ENCODE measurements around the gene RBM15B. TPM values are rescaled to one million over a fixed set of nuclear protein-coding genes. Genes with fewer than 3 reads are reported as not detected.

The RBM15B gene
- polyA plus RNA-seq, 1 experiment, result 11.9 TPM

DNA sequence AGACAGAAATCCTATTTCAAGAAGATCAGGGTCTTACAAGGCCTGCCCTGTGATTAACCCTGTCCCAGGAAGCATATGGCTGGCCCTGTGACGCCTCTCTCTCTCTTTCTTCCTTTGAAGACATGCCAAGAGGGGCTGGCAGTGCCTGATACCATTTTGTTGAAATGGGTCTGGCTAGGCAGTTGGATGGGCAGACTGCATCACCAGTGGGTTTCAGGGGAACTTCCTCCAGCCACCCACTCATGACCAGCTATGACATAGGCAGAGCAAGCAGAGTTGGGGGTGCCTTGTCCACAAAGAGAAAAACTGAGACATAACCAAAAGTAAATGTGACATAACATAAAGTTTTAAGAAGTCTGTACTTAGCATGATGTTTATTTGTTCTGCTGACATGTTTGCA, 37.4 kb upstream of the RBM15B start:
- no peak for DNase-seq (ENCODE audit: low read depth)
- POLR2A ChIA-PET, result no interaction called here
- H3K4me3 ChIP-seq (ENCODE audit: low read depth, low read length), result no peak overlapping the region
- peaks cover under 1% of the 10 kb centered on the region; the same call in 1 of the 2 replicates for H3K27me3 ChIP-seq (ENCODE audit: control insufficient read depth, insufficient read depth, low read length)
- TF ChIP-seq, protein P1, sequence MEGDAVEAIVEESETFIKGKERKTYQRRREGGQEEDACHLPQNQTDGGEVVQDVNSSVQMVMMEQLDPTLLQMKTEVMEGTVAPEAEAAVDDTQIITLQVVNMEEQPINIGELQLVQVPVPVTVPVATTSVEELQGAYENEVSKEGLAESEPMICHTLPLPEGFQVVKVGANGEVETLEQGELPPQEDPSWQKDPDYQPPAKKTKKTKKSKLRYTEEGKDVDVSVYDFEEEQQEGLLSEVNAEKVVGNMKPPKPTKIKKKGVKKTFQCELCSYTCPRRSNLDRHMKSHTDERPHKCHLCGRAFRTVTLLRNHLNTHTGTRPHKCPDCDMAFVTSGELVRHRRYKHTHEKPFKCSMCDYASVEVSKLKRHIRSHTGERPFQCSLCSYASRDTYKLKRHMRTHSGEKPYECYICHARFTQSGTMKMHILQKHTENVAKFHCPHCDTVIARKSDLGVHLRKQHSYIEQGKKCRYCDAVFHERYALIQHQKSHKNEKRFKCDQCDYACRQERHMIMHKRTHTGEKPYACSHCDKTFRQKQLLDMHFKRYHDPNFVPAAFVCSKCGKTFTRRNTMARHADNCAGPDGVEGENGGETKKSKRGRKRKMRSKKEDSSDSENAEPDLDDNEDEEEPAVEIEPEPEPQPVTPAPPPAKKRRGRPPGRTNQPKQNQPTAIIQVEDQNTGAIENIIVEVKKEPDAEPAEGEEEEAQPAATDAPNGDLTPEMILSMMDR (IDR thresholded peaks at IDR 0.05; ENCODE audit: insufficient read depth, low read depth, low read length), result no peak
- CTCF ChIA-PET, result no interaction called here
- H3K36me3 ChIP-seq (ENCODE audit: control insufficient read depth, insufficient read depth, low read length), result no peaks in the 10 kb centered on the region

DNA sequence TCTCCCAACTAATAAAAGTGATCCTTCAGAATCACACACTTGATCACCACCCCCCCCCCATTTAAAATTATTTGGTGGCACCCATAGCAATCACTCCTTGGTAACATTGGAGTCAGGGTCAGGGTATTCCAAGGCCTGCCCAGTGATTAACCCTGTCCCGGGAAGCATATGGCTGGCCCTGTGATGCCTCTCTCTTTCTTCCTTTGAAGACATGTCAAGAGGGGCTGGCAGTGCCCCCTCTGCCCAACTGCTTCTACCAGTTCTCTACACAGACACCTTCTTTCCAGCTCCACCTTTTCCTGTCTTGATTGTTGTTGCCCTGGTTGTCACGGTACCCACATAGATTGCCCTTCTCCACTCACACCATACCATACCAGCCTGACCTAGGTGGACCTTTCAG, 36.9 kb upstream of the RBM15B start:
- peaks cover 2% of the 10 kb centered on the region; the same call in 1 of the 2 replicates for H3K27me3 ChIP-seq (ENCODE audit: control insufficient read depth, insufficient read depth, low read length)
- H3K4me3 ChIP-seq (ENCODE audit: low read depth, low read length), result no peak overlapping the region
- no peaks in the 10 kb centered on the region for H3K36me3 ChIP-seq (ENCODE audit: control insufficient read depth, insufficient read depth, low read length)
- CTCF ChIA-PET, result interaction anchor here (1.2 kb wide), 1 partner anchor 254 kb away, joined by 3 read pairs; no protein-coding TSS in a partner anchor
- POLR2A ChIA-PET, result no interaction called here
- no peak for DNase-seq (ENCODE audit: low read depth)
- TF ChIP-seq, protein P1 (IDR thresholded peaks at IDR 0.05; ENCODE audit: insufficient read depth, low read depth, low read length), result no peak

DNA sequence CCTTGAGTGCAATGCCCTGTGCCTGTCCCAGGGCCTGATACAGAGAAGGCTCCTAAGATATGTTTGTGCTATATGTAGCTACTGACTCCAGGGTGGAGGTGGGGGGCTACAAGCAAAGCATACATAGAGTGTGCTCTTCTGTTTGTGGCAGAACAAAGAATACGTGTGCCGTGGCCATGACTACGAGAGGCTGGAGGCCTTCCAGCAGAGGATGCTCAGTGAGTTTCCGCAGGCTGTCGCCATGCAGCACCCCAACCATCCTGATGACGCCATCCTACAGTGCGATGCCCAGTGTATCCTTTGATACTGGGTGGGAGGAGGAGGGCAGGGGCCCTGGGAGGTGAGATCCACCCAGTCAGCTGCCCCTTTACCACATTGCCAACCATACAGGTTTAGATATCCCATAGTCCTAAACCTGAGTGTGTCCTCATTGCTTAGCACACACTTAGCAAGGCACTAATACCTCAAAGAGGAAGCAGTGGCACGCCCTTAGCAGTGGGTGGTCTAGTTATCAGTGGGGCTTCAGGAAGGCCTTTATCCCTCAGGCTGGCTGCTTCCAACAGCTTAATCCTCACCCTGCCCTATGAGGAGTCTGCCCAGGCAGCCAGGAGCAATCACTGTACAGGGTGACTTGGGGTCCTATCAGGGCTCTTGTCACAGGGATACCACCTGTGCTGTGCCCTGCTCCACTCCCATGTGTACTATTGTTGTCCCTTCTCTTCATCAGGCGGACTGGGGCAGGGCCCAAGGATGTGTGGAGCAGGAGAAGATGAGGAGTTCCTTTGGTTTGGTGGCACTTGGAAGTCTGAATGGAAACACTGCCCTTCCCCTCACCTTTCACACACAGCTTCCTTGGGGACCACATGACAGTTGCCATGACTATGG, 36.1 kb upstream of the RBM15B start:
- Histone ChIP-seq H3K36me3 (ENCODE audit: control insufficient read depth, insufficient read depth, low read length) (no peaks in the 10 kb centered on the region), H3K4me3 (ENCODE audit: low read depth, low read length) (no peak overlapping the region), H3K27me3 (ENCODE audit: control insufficient read depth, insufficient read depth, low read length) (peaks cover 2% of the 10 kb centered on the region; the same call in 1 of the 2 replicates)
- TF ChIP-seq, protein P1 (IDR thresholded peaks at IDR 0.05; ENCODE audit: insufficient read depth, low read depth, low read length), result no peak
- CTCF ChIA-PET, result interaction anchor here (1.2 kb wide), 1 partner anchor 255 kb away, joined by 3 read pairs; no protein-coding TSS in a partner anchor
- DNase-seq (ENCODE audit: low read depth), result no peak
- POLR2A ChIA-PET, result no interaction called here

DNA sequence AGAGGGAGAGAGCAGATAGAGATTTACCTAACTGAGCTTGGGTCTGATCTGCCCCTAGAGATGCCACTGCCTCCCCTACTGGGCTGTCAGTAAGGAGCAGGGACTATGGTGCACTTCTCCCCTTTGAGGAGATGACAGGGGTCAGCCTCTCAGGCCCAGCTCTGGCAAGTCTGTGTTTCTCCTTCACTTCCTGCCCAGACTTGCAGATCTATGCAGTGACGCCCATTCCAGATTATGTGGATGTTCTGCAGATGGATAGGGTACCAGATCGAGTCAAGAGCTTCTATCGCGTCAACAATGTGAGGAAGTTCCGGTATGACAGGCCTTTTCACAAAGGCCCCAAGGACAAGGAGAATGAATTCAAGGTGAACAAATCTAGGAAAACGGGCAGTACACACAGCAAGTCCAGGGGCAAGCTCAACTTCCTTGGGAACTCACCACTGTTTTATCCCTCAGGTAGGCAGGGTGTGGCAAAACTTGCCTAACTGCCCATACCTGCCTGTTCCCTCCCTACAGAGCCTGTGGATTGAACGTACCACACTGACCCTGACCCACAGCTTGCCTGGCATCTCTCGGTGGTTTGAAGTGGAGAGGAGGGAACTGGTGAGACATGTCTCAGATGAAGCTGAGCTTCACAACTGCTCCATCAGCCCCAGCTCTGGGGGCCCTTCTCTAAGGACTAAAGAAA, 35.0 kb upstream of the RBM15B start:
- Histone ChIP-seq H3K4me3 (ENCODE audit: low read depth, low read length) (no peak overlapping the region), H3K27me3 (ENCODE audit: control insufficient read depth, insufficient read depth, low read length) (peaks cover 2% of the 10 kb centered on the region; the same call in 1 of the 2 replicates), H3K36me3 (ENCODE audit: control insufficient read depth, insufficient read depth, low read length) (no peaks in the 10 kb centered on the region)
- no peak for DNase-seq (ENCODE audit: low read depth)
- ChIA-PET POLR2A (no interaction called here), CTCF (interaction anchor here (1.0 kb wide), 1 partner anchor 45 kb away, joined by 3 read pairs; no protein-coding TSS in a partner anchor)
- TF ChIP-seq, protein P1 (IDR thresholded peaks at IDR 0.05; ENCODE audit: insufficient read depth, low read depth, low read length), result no peak

DNA sequence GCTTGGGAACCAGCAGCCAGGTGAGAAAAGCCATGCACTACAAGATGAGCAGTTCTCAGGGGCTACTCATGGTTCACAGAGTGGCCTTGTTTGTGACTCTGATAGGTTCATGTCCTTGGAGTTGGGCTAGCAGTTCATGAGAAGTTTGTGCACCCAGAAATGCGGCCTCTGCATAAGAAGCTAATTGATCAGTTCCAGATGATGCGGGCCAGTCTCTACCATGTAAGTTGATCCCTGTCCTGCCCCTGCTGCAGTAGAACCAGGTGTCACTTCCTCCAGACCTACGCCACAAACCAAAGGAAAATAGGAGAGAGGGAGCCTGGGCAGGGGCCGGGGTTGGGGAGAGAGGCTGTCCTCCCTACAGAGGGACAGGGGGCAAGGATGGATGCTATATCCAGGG, 33.2 kb upstream of the RBM15B start:
- no peak for DNase-seq (ENCODE audit: low read depth)
- CTCF ChIA-PET, result interaction anchor here (1.2 kb wide), 1 partner anchor 742 kb away, joined by 3 read pairs; no protein-coding TSS in a partner anchor

More for the DNA sequence above, 33.2 kb upstream of the RBM15B start:
- peaks cover 2% of the 10 kb centered on the region; the same call in 1 of the 2 replicates for H3K27me3 ChIP-seq (ENCODE audit: control insufficient read depth, insufficient read depth, low read length)
- TF ChIP-seq, protein P1 (IDR thresholded peaks at IDR 0.05; ENCODE audit: insufficient read depth, low read depth, low read length), result no peak
- no peaks in the 10 kb centered on the region for H3K36me3 ChIP-seq (ENCODE audit: control insufficient read depth, insufficient read depth, low read length)
- POLR2A ChIA-PET, result interaction anchor here (0.5 kb wide), 1 partner anchor 27 kb away, joined by 3 read pairs; the partner anchor contains the start of gene MANF
- no peak overlapping the region for H3K4me3 ChIP-seq (ENCODE audit: low read depth, low read length)

Measured in BJ (cell line).